Ectodermal cell (in vitro differentiated cells): ENCODE results near the gene CLCN5.

Experiments used
- H3K27ac ChIP-seq: 2 replicates; pipeline ENCODE4 v1.7.0; 2013; ENCODE audit warnings: mild to moderate bottlenecking, low read depth, low read length; ENCODE audit not compliant: insufficient read depth, poor library complexity, severe bottlenecking
- H3K27me3 ChIP-seq: 2 replicates; pipeline ENCODE4 v1.7.0; 2013; ENCODE audit warnings: mild to moderate bottlenecking, low read length; ENCODE audit not compliant: insufficient read depth, control insufficient read depth, poor library complexity, severe bottlenecking
- H3K36me3 ChIP-seq: one replicate; pipeline ENCODE4 v1.7.0; 2013; ENCODE audit warnings: low read length; ENCODE audit not compliant: control insufficient read depth, insufficient read depth
- H3K4me1 ChIP-seq: one replicate; pipeline ENCODE4 v1.7.0; 2013; ENCODE audit warnings: low read length; ENCODE audit not compliant: control insufficient read depth, insufficient read depth
- H3K4me3 ChIP-seq: 2 replicates; pipeline ENCODE4 v1.7.0; 2013; ENCODE audit warnings: low read depth, low read length, control low read depth; ENCODE audit not compliant: insufficient read depth
- H3K9me3 ChIP-seq: 2 replicates; pipeline ENCODE4 v1.7.0; 2013; ENCODE audit warnings: mild to moderate bottlenecking, low read length, moderate library complexity; ENCODE audit not compliant: control insufficient read depth
- WGBS, 2 experiments: methylation state at CpG; one replicate each; pipeline ENCODE4 v1.1.7; 2013; ENCODE audit warnings: missing lambda C conversion rate in 2 of 2; 5-methylcytosine and 5-hydroxymethylcytosine counted together

The CLCN5 gene

DNA sequence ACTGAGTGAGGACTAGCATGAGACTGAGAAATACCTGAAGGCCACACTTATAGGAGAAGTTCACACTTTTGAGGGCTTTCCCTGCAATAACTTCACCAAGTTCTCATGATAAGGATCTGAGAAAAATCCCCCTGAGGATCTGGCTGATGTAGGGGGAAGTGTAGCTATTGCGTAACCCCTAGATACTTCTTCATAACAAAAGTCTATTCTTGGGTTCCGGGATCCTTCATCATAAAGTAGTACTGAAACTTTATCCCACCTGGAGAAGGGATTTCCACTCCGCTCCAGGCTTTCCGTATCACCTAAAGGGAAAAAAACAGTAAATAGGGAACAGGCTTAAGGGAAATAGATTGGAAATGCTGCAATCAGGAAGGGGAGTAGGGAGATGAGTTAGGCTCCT, 29.9 kb upstream of the CLCN5 start:
- H3K36me3 ChIP-seq: no peaks in the 10 kb centered on the region
- WGBS, 2 experiments: 73 to 91% methylated on average over 3 to 4 of the region's 4 CpGs
- H3K4me1 ChIP-seq: no peaks in the 10 kb centered on the region
- H3K4me3 ChIP-seq: no peak overlapping the region
- H3K9me3 ChIP-seq: no peaks in the 10 kb centered on the region
- H3K27ac ChIP-seq: no peak overlapping the region
- H3K27me3 ChIP-seq: no peaks in the 10 kb centered on the region

GRCh38 chrX:49896951-49897350, 25.4 kb upstream of the CLCN5 start:
- no peaks in the 10 kb centered on the region for H3K4me1 ChIP-seq
- no peak overlapping the region for H3K27ac ChIP-seq
- WGBS, 2 experiments: 93 to 100% methylated on average over 1 to 4 of the region's 4 CpGs
- H3K27me3 ChIP-seq: no peaks in the 10 kb centered on the region
- no peaks in the 10 kb centered on the region for H3K9me3 ChIP-seq
- H3K36me3 ChIP-seq: no peaks in the 10 kb centered on the region
- no peak overlapping the region for H3K4me3 ChIP-seq

- Histone ChIP-seq H3K9me3 (no peaks in the 10 kb centered on the region), H3K27me3 (no peaks in the 10 kb centered on the region), H3K36me3 (no peaks in the 10 kb centered on the region), H3K4me1 (no peaks in the 10 kb centered on the region), H3K27ac (no peak overlapping the region), H3K4me3 (no peak overlapping the region)
Measured at GRCh38 chrX:49901048-49901447, 21.3 kb upstream of the CLCN5 start.

DNA sequence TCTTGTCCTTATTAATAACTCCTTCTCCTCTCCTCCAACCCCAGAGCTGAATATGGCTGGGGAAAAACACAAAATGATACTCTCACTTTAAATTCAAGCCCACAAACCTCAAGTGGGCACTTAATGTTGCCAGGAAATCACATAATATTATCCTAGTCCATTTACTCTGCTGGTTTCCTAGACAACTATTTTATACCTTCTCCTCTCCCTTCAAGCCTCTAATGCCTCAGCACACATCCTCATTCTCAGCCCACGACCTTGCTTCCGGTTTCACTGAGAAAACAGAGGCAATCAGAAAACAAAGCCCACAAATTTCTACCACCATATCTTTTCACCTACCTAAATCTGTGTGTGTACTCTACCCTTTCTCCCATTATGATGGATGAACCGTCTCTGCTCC, 12.1 kb upstream of the CLCN5 start:
- H3K9me3 ChIP-seq: no peaks in the 10 kb centered on the region
- H3K36me3 ChIP-seq: no peaks in the 10 kb centered on the region
- no peak overlapping the region for H3K4me3 ChIP-seq
- WGBS, 2 experiments: 73 to 81% methylated on average over 3 of the region's 3 CpGs
- no peaks in the 10 kb centered on the region for H3K4me1 ChIP-seq
- no peak overlapping the region for H3K27ac ChIP-seq
- no peaks in the 10 kb centered on the region for H3K27me3 ChIP-seq

DNA sequence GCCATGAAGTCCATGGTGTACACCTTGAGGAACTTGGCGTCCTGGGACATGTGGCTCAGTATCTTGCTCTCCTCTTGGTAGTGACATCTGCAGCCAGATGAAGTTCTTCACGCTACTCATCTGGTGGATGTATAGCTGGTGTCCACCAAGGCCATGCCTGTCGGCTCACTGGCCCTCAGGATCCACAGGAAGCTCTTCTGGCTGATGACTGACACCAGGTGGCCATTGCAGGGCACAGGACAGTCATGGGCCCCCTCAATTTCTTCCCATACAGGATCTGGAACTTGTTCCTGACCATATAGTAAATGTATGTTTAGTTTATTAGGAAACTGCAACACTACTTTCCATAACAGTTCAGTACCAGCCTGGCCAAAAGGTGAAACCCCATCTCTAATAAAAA, 10.3 kb upstream of the CLCN5 start:
- Histone ChIP-seq H3K9me3 (no peaks in the 10 kb centered on the region), H3K27ac (no peak overlapping the region), H3K27me3 (no peaks in the 10 kb centered on the region), H3K4me1 (no peaks in the 10 kb centered on the region), H3K4me3 (no peak overlapping the region), H3K36me3 (no peaks in the 10 kb centered on the region)
- WGBS, 2 experiments: 90% methylated on average over 3 of the region's 3 CpGs

DNA sequence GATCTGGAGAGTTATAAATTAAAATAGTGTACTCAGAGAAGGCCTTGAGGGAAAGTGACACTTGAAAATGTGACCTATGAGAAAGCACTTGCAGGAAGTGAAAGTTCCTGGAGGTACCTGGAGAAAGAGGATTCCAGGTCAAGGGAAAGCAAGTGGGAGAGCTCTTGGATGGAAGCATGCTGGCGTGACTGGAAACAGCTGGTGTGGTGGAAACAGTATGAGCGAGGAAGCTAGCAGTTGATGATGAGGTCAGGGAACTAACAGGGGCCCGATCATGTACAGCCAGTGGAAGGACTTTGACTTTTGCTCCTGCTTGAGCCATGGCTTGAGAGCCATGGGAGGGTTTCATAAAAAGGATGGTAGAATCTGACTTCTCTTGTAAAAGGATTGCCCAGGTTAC, 9.5 kb upstream of the CLCN5 start:
- Histone ChIP-seq H3K36me3 (no peaks in the 10 kb centered on the region), H3K4me3 (no peak overlapping the region), H3K27me3 (no peaks in the 10 kb centered on the region), H3K27ac (no peak overlapping the region), H3K9me3 (no peaks in the 10 kb centered on the region), H3K4me1 (no peaks in the 10 kb centered on the region)
- WGBS, 2 experiments: 93 to 95% methylated on average over 3 of the region's 3 CpGs

- Histone ChIP-seq H3K4me3 (no peak overlapping the region), H3K4me1 (no peaks in the 10 kb centered on the region), H3K36me3 (no peaks in the 10 kb centered on the region), H3K27ac (no peak overlapping the region), H3K9me3 (no peaks in the 10 kb centered on the region), H3K27me3 (no peaks in the 10 kb centered on the region)
- WGBS, 2 experiments: 42 to 46% methylated on average over 7 to 8 of the region's 8 CpGs
Measured at GRCh38 chrX:49915361-49916222, 6.8 kb upstream of the CLCN5 start.

GRCh38 chrX:49919617-49920016, 2.8 kb upstream of the CLCN5 start:
- Histone ChIP-seq H3K27ac (no peak overlapping the region), H3K27me3 (peaks cover 10% of the 10 kb centered on the region), H3K9me3 (no peaks in the 10 kb centered on the region), H3K36me3 (no peaks in the 10 kb centered on the region), H3K4me1 (no peaks in the 10 kb centered on the region), H3K4me3 (no peak overlapping the region)
- 29 to 51% methylated on average over 5 to 8 of the region's 8 CpGs for WGBS, 2 experiments

DNA sequence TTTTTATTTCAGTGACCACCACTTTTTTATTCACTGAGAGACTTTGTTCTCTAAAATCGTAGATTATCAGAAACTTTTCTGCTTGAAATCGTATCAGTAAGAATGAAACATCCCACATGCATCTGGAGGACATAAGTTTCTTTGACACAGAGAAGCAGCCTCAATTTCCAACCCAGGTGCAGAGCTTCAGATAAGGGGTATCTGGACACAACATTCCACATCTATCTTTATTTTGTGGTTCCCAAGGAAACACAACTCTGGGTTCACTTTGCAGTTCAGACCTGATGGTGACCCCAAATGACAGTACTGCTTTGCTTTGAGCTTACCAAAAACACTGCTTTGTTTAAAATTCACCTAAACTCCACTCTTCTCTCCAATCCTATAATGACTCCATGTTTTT, 1.3 kb upstream of the CLCN5 start:
- 96 to 97% methylated on average over 2 of the region's 2 CpGs for WGBS, 2 experiments
- Histone ChIP-seq H3K4me1 (no peaks in the 10 kb centered on the region), H3K27me3 (peaks cover 10% of the 10 kb centered on the region), H3K9me3 (no peaks in the 10 kb centered on the region), H3K4me3 (no peak overlapping the region), H3K36me3 (no peaks in the 10 kb centered on the region), H3K27ac (no peak overlapping the region)

DNA sequence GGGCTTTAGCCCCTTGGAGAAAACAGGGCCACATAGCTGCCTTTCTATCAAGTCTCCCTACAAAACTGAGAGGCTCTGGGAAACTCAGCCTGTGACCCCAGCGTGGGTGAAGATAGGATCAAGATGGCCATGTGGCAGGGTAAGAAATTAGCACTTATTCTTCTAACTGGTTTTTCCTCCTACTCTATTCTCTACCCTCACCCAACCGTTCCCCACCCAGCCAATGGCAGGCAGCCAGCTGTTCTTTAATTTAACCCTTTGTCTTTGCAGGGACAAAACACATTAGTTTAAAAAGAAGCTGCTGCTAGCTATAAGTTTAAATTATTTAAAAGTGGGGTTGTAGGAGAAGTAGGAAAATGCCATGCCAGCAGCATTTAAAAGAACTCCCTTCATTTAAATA, 2.8 kb downstream of the CLCN5 start:
- Histone ChIP-seq H3K27me3 (peaks cover 10% of the 10 kb centered on the region), H3K27ac (no peak overlapping the region), H3K36me3 (no peaks in the 10 kb centered on the region), H3K4me1 (no peaks in the 10 kb centered on the region), H3K9me3 (no peaks in the 10 kb centered on the region), H3K4me3 (no peak overlapping the region)
- 43 to 48% methylated on average over 2 of the region's 2 CpGs for WGBS, 2 experiments
